Measurements from ENCODE around the gene PADI4.

Gene PADI4

DNA sequence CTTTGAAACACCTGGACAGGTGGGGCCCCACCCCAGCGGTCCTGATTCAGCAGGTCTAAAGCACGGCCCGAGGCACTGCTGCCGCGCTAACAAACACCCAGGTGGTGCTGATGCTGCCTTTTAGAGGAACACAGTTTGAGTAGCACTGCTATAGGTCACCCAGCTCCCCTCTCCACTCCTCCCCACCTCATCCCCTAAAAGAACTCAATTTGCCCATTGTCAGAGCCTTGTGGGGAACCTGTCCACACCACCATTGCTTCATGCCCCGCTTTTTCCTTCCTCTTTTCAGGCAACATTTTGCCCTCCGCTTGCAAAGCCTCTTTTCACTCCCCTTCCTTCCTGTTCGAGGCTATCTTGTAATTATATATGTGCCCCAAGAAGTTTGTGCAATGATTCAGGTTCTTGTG, 26.2 kb upstream of the PADI4 start:
- DNase-seq (ENCODE audit: low read depth in 3 of 3), result no peak

DNA sequence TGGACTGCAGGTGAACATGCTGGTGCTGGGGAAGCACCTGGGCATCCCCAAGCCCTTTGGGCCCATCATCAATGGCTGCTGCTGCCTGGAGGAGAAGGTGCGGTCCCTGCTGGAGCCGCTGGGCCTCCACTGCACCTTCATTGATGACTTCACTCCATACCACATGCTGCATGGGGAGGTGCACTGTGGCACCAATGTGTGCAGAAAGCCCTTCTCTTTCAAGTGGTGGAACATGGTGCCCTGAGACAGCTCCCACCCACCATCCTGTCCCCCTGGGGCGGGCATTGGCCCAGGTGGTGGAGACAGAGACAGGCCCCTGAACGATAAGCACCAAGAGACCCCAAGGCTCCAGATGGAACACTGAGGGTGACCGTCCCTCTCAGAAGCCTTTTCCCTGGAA, 25.2 kb upstream of the PADI4 start:
- DNase-seq (ENCODE audit: low read depth in 3 of 3), result no peak

DNA sequence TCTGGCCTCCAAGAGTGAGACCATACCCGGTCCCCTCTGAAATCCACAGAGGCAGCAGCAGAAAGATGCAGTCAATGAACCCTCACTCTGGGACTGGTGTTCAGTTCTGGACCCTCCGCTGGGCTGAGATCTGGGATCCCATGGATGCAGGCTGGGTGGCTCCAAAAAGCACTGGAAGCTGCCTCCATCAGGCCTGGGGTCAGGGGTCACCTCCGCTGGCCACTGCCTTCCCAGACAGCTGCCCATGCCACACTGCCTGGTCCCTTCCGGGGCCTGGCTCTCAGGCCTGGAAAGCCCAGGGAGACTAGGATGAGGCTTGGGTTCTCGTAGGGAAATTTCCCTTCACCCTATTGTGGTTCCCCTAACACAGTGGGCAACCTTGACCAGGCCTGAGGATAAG, 21.4 kb upstream of the PADI4 start:
- DNase-seq (ENCODE audit: low read depth in 3 of 3), result no peak

DNA sequence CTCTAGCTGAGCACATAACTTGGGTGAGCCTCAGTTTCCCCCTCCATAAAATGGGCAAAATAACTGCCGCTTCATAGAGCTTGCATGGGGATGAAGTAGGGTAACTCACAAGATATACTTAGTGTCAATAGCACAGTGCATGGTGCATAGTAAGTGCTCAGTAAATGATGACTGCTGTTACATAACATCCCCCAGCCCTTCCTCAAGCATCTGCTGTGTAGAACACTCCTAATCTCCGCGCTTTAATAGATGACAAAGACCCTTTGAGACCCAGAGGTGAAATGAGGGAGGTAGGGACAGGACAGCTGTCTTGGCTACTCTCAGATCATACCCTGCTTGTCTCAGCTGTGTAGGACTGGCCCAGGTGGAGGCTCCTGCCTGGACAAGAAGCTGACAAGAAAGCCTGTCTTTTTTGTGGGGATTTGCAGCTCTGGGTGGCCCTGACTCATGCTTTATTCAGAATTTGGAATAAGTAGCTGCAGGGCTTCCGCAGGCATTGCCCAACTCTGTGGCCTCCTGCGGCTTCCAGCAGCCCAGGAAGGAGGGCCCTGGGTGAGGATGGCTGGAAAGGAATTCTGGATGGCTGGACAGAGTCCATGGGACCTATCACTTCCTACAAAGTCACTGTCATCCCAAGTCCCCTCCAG, 20.7 kb upstream of the PADI4 start:
- no peak for DNase-seq (ENCODE audit: low read depth in 3 of 3)

DNA sequence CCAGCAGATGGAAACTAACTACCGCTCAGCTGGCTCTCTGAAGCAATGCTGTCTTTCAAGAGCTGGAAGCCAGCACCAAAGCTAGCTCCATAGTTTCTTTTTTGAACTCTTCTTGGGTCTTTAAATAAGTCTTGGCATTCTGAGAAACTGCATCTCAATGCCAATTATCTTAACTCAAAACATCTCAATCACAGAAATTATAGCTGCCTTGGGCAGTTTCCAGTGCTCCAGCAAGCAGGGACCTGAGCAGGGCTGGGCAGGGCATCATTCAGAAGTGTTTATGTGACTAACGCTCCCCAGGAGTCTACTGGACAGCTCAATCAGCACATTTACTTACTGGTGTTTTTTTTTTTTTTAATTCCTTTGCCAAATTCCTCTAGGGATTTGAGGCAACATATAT, 18.3 kb upstream of the PADI4 start:
- DNase-seq (ENCODE audit: low read depth in 3 of 3), result no peak

DNA sequence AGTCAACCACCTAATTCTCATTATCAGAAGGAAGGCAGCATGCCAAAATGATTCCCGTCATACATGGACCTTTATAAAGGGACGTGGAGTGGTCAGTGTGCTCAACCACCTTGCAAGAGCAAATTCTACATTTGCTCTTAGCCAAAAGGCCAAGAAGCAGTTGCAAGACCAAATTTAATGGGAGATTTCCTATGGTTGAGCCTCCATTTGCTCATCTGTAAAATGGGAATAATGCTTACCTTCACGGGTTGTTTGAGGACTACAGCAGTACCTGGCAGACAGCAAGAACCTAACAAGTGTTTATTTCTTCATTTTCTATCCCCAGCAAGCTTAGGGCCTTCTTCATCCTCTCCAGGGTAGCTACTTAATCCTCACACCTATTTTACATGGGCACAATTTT, 17.4 kb upstream of the PADI4 start:
- no peak for DNase-seq (ENCODE audit: low read depth in 3 of 3)

DNA sequence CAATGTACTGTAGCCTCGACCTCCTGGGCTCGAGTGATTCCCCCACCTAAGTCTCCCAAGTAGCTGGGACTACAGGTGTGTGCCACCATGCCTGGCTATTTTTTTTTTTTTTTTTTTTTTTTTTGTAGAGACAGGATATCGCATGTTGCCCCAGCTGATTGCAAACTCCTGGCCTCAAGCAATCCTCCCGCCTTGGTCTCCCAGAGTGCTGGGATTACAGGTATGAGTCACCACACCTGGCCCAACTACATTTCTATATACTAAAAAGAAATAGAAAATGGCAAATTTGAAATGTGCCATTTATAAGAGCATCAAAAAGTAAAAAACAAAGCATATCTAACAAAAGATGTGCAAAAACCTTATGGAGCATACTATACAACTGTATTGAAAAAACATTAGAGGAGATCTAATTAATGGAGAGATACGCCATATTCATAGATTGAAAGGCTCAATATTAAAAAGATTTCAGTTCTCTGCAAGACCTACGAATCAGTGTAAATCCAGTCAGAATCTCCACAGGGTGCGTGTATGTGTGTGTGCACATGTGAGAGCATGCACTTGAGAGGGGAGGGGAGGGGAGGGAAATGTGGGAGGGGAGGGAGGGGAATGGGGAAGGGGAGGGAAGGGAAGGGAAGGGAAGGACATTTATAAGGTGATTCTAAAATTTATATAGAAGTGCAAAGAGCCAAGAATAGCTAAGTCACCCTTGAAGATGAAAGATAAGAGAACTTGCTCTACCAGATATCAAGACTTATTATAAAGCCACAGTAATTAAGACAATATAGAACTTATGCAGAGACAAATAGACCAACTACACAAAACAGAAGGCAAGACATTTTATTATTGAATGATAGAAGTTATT, 15.5 kb upstream of the PADI4 start:
- no peak for DNase-seq (ENCODE audit: low read depth in 3 of 3)

DNA sequence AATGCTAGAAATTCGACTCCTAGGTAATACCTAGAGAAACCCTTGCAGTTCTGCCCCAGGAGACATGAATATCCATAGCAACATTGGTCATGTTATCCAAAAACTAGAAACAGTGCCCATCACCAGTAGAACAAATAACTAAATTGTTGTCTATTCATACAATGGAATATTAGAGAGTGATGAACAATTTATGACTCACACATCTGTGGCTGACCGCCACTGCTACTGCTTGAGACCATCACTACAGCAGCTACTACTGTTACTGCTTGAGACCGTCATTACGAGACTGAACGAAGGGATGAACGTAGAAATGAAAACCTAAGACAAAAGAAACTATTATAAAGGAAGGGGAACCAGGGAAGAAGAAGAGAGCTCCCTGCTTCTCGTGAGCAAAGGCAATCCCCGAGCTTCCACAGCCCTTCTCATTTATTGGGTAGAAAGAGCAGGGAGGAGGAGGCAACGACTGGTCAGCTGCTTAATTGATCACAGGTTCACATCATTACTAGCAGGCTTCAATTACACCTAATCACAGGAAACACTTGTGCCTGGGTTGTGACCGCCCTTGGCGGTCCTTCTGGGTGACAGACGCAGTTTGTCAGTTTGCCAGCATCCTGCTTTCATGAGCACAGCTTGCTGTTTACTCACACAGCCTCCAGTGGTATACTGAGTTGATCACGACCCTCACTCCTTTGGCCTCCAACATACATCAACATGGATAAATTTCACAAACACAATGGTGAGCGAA, 14.1 kb upstream of the PADI4 start:
- DNase-seq (ENCODE audit: low read depth in 3 of 3), result no peak

DNA sequence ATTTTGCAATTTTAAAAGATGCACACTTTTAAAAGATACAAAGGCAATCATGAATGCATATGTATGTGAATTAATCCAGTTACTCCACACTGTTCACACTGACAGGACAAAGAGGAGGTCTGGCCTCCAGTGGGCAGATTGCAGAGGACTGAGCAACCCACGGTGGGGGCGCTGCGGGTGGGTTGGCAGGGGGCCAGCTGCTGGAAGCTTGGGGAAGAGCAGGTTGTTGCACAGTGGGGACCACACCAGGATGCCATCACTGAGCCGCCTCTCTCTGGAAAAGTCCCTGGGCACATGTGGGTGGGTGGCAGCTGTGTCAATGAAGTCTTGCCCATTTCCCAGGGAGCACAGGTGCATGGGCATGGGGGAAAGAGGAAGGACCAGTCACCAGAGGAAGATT, 12.7 kb upstream of the PADI4 start:
- no peak for DNase-seq (ENCODE audit: low read depth in 3 of 3)

DNA sequence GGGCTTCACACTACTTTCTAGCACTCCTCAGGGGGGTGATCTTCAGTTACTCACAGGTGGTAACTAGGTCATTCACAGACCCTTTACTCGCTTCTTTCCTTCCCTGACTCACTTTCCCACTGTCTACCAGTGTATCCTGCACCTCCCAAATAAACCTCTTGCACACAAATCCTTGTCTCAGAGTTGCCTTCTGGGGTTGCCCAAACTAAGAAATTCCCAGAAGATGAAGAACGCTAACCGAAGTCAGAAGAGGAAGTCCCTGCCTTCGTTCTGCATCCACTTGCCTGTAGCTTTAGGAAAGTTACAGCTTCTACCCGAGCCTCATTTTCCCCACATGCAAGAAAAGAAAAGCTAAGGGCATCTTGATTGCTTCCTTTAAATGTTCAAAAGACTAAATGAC, 11.9 kb upstream of the PADI4 start:
- DNase-seq (ENCODE audit: low read depth in 3 of 3), result no peak

DNA sequence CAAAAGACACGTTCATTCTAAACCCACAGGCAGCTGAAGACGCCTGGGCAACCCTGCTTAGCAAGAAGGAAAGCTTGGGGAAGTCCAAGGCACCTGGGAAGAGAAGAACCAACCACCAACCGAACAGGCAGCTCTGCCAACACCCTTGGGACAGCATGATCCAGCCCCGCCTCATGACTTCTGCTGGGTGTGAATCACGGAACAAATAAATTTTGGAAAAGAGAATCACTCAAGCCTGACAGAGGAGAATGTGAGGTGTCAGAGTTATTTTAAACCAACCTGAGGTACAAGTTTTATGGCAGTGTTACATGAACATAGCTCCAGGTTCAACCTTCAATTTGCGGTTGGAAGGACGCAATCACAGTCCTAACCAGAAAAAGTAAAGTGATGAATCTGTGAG, 10.0 kb upstream of the PADI4 start:
- no peak for DNase-seq (ENCODE audit: low read depth in 3 of 3)

DNA sequence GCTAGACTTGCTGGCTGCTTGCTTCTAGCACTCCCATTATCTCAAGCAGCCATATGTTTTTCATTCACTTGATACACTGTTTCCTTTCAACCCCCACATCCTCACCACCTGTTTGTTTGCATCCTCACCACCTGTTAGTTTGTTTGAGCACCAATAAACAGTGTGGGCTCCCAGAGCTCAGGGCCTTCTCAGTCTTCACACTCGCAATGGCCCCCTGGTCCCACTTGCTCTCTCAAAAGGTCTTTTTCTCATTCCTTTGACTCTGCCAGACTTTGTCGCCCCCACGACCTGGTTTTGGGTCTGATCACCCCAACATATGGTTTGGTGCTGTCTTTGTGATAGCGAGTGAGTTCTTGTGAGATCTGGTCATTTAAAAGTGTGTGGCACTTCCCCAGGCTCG, 6.2 kb upstream of the PADI4 start:
- no peak for DNase-seq (ENCODE audit: low read depth in 3 of 3)

DNA sequence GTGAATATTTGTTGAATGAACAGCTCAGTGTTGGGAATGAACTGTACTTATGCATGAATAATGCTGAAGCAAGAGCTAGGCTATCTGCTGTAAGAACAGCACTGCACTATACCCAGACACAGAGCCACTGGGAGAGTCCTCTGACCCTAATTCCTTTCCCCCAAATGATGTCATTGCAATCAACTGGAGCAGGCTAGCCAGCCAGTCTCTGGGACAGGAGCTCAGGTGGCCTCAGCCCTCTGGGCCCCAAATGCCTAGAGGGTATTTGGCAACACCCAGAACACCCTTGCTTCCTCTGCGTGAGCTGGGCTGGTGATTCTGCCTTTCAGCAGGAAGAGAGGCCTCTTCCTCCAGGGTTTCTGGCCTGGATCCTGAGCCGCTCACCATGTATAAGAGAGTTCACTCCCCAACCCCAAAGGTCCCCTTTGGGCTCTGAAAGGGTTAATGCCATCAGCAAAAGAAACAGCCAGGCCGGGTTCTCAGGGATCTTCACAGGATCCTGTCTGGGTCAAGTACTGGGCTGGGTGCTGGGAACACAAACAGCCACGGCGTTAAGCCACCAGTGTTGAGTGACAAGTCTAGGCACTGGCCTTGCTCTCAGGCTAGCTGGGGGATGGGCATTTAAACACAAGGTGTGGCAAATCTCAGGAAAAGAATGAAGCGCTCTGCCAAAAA, 3.7 kb upstream of the PADI4 start:
- no peak for DNase-seq (ENCODE audit: low read depth in 3 of 3)

DNA sequence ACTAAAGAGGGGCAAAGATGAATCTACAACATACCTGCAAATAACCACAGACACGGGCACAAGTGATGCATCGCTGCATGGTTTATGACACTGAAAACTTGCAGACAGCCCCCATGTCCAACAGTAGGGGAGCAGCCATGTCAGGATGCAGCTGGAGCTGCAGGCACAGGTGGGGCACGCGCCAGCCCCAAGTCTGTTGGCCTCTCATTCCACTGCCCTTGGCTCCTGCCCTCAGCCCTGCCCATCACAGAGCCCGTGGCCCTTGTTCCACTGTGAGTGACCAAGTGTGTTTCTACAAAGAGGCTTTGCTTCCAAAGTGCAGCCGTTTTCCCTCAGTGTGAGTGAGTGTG, 3.2 kb upstream of the PADI4 start:
- DNase-seq (ENCODE audit: low read depth in 3 of 3), result no peak

DNA sequence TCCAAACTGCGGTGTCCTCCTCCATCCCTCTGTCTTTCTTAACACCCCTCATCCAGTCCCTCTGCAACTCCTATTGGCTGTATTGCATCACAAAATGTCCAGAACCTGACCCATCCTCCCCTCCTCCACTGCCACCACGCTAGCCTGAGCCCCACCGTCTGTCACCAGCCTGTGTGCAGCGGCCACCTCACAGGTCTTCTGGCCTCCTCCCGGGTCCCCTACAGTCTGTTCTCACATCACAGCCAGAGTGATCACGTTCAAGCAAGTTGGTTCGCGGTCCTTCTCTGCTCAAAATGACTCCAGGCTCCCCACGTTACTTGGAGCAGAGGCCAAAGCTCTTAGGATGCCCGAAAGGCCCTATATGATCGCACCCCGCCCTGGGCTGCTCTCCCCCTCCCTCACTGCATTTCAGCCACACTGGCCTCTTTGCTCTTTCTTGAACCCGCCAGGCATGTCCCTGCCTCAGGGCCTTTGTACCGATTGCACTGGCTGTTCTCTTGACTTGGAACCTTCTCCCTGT, 2.4 kb upstream of the PADI4 start:
- DNase-seq (ENCODE audit: low read depth in 3 of 3), result no peak

DNA sequence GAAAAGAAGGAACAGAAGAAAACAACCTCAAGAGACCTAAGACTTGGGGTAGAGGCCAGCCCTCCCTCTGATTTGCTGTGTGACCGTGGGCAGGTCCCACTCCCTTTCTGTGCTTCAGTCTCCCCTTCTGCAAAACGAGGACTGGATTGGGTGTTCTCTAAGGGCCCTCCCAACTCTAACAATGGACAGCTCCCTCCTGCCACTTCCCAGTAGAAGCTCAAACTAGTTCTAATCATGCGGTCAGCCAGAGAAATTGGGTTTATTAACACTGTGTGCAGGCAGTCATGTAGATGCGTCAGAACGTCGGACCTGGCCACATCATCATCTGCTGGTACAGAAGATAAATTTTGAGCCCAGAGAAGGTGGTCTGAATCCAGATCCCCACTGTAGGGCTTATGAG, 1.6 kb upstream of the PADI4 start:
- no peak for DNase-seq (ENCODE audit: low read depth in 3 of 3)

DNA sequence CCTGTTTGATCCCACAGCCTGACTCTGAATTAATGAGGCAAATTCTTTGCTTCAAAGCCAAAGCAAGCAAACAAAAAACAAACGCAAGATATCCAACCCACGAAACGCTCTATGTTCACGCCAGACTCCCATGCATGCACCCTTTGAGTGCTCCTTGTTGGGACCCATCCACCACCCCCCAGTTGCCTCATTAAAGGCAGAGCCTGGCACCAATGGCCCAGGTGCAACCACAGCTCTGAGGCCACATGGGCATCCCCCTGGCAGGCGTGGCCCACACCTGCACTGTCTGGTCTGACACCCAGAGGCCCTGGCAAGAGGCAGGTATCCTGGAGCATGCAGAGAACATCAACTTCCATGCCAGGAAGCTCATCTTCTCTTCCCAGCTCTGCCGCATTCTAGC, 1.1 kb upstream of the PADI4 start:
- DNase-seq (ENCODE audit: low read depth in 3 of 3), result no peak

DNA sequence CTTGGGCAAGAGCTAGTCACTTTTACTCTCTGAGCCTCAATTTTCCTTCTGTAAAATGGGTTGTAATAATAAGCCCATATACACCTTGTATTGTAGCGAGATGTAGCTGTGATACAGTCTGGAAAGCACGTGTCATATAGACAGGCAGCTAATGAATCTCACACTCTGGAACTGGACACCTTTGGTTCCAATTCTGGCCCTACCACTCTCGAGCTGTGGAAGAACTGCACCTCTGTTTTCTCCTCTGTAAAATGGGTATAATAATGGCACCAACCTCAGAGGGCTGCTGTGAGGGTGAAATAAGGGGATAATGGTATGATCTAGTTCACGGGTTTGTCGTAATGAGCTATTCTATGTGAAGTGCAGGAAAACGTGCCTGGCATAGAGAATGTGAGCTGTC, 668 bp upstream of the PADI4 start:
- DNase-seq (ENCODE audit: low read depth in 3 of 3), result no peak

DNA sequence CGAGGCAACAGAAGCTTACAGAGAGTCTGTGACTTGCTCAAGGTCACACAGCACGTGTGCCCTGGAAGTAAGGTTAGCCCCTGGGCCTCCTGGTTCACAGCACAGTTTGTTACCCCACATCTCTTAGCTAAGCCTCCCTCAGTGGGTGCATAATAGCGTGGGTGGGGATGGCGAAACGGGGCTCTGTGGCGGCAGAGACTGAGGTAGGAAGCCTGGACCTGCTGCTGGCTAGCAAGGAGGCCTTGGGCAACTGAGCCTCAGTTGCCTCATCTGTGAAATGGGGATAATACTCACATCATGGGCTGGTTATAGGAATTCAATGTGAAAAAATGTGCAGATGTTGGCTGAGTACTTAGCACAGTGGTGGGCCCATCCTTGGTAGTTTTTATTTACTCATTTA, 596 bp downstream of the PADI4 start:
- no peak for DNase-seq (ENCODE audit: low read depth in 3 of 3)

DNA sequence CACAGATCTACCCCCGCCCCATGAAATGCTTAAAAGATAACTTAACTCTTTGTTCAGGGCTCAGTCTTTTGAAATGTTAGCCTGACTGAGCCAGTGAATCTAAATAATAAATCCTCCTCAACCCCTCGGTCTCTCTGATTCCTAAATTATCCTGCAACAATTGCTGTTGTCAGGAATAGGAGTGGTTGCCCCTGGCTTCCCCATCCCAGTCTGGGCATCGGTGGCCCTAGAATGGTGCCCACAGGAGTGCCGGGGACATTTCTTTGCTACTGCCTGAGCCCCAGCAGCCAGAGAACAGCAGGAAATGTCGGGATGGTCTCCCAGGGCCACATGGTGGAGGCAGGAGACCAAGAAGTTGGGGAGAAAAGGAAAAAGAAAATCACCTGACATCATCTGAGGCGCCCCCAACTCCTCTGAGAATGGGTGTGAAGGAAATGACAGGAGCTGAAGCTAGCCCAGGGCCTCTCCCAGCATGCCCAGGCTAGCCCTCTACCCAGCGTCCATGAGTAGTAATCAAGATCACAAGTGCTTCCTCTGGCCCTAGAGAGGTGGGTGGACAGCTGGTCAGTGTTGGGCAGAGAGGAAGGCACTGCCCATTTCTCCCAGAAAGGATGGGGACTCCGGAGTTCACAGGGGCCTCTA, 1.6 kb downstream of the PADI4 start:
- DNase-seq (ENCODE audit: low read depth in 3 of 3), result no peak

DNA sequence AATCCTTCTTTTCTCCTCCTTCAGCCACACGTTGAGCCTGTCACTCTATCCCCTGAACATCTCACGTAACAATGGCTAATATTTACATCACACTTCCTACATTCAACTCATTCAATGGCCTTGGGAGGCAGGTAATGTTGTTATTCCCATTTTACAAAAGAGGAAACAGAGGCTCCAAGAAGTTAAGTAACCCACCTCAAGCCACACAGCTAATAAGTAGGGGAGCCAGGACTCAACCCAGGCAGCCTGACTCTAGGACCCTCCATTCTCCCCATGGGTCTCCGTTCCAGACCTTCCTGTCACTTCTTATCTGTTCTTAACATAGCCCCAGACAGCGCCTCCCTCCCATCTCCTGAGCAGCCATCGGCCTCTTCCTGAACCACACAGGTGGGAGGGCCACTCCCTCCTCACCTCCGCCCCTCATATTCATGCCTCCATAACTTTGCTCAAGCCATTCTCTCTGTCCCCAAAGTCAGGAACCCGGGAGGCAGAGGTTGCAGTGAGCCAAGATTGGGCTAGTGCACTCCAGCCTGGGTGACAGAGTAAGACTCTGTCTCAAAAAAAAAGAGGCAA, 2.2 kb downstream of the PADI4 start:
- no peak for DNase-seq (ENCODE audit: low read depth in 3 of 3)
